DND-41 (cell line): ENCODE data around the gene TTC38.
"Not testable (repeated sequence)": the region's sequence is repeated elsewhere in the genome, so short reads cannot be mapped to it uniquely, and the experiment has no call there.

Experiments used
- CTCF ChIP-seq: IDR thresholded peaks from 2 replicates; pipeline ENCODE4 v1.5.1; 2012; ENCODE audit warnings: borderline replicate concordance, low read length, moderate library complexity, mild to moderate bottlenecking; ENCODE audit not compliant: poor library complexity, severe bottlenecking; ENCODE audit errors: extremely low read depth
- EZH2 ChIP-seq: IDR thresholded peaks from 3 replicates; pipeline ENCODE4 v1.6.1; 2012; ENCODE audit warnings: borderline replicate concordance, low read depth, mild to moderate bottlenecking, moderate library complexity, low read length, inconsistent platforms; ENCODE audit not compliant: severe bottlenecking

- TF ChIP-seq CTCF, EZH2: not testable (repeated sequence)
Observed at GRCh38 chr22:46264520-46264919, 3.3 kb upstream of the TTC38 start.
